PC-9 (cell line): ENCODE measurements around the gene MRPL28. TPM values are rescaled to one million over a fixed set of nuclear protein-coding genes. Genes with fewer than 3 reads are reported as not detected.

Source experiments
- BruUV-seq: library from RNA; stranded (reverse); fragments of 400-500 nt; replicated peaks from 2 replicates; lab custom pipeline; 2021; lab: Mats Ljungman, UMichigan
- CTCF ChIA-PET: fragments of 300-600 bp; sonication (Branson Sonifier 250); formaldehyde crosslinking; loops from one replicate; lab custom pipeline; 2022; ENCODE audit warnings: antibody characterized with exemption; lab: Charles Lee
- POLR2A ChIA-PET: fragments of 300-600 bp; sonication (Branson Sonifier 250); formaldehyde crosslinking; loops from one replicate; lab custom pipeline; 2022; ENCODE audit warnings: antibody characterized with exemption; ENCODE audit not compliant: unreplicated experiment; lab: Charles Lee
- DNase-seq, 2 experiments: peaks; one replicate each; pipeline versions ENCODE4 v3.0.0 to v3.0.0-alpha.2; 2015 to 2022; ENCODE audit warnings: mixed read lengths in 1 of 2
- H2AFZ ChIP-seq: fragments of 200-600 bp; sonication (generic); 2 replicates; pipeline ENCODE4 v1.8.1; 2017; ENCODE audit warnings: antibody characterized with exemption
- H3F3A ChIP-seq: fragments of 200-600 bp; sonication (generic); 2 replicates; pipeline ENCODE4 v1.8.1; 2017; ENCODE audit warnings: antibody characterized with exemption, mild to moderate bottlenecking, low read depth; ENCODE audit not compliant: insufficient read depth
- H3K27ac ChIP-seq: fragments of 200-600 bp; sonication (generic); 2 replicates; pipeline ENCODE4 v1.6.1; 2016; ENCODE audit warnings: mixed run types
- H3K27me3 ChIP-seq: fragments of 200-600 bp; sonication (generic); 2 replicates; pipeline ENCODE4 v1.6.1; 2016; ENCODE audit warnings: low read depth, mixed run types; ENCODE audit not compliant: insufficient read depth
- H3K36me3 ChIP-seq: fragments of 200-600 bp; sonication (generic); 2 replicates; pipeline ENCODE4 v1.6.1; 2016; ENCODE audit warnings: low read depth, mixed run types
- H3K4me1 ChIP-seq: fragments of 200-600 bp; sonication (generic); replicated peaks from 2 replicates; pipeline ENCODE4 v1.6.1; 2016; ENCODE audit warnings: mixed run types; ENCODE audit not compliant: insufficient read depth
- H3K4me2 ChIP-seq: fragments of 200-600 bp; sonication (generic); 2 replicates; pipeline ENCODE4 v1.6.1; 2017; ENCODE audit warnings: mixed run types
- H3K4me3 ChIP-seq: fragments of 200-600 bp; sonication (generic); 2 replicates; pipeline ENCODE4 v1.6.1; 2016; ENCODE audit warnings: mixed run types
- H3K79me2 ChIP-seq: fragments of 200-600 bp; sonication (generic); 2 replicates; pipeline ENCODE4 v1.6.1; 2017; ENCODE audit warnings: low read depth, mixed run types
- H3K9me2 ChIP-seq: fragments of 200-600 bp; sonication (generic); 2 replicates; pipeline ENCODE4 v1.8.1; 2017; ENCODE audit warnings: mild to moderate bottlenecking; ENCODE audit not compliant: insufficient read depth
- H3K9me3 ChIP-seq: fragments of 200-600 bp; sonication (generic); 2 replicates; pipeline ENCODE4 v1.8.1; 2016; ENCODE audit warnings: low read depth; ENCODE audit not compliant: insufficient read depth
- H4K20me1 ChIP-seq: fragments of 200-600 bp; sonication (generic); 2 replicates; pipeline ENCODE4 v1.8.1; 2017; ENCODE audit not compliant: insufficient read depth
- CTCF ChIP-seq: fragments of 200-600 bp; sonication (generic); conservative IDR thresholded peaks from 2 replicates; pipeline ENCODE4 v1.6.1; 2017; ENCODE audit warnings: mixed run types, antibody characterized with exemption, mild to moderate bottlenecking, moderate library complexity
- EZH2 ChIP-seq: fragments of 200-600 bp; sonication (generic); IDR thresholded peaks from 2 replicates; pipeline ENCODE4 v1.8.0; 2017; ENCODE audit warnings: antibody characterized with exemption, low read depth
- intact Hi-C: fragments of 100-400 bp; cut with micrococcal nuclease; formaldehyde crosslinking; loops from one replicate; pipeline ENCODE4 v1.10.0; 2022; ENCODE audit not compliant: unreplicated experiment
- total RNA-seq: library from RNA; stranded (reverse); gene quantifications from 2 replicates; pipeline ENCODE4 v1.2.3, GENCODE V29; 2021

MRPL28 gene
- total RNA-seq, 1 experiment from 2014 or later = 150 TPM

- no peaks in the 10 kb centered on the region for H3K27me3 ChIP-seq
- H3K36me3 ChIP-seq = peaks cover 3% of the 10 kb centered on the region; the same call in 1 of the 2 replicates
- ChIA-PET CTCF (no interaction called here), POLR2A (no interaction called here)
- H3K27ac ChIP-seq = no peak overlapping the region
- H3K79me2 ChIP-seq = no peaks in the 10 kb centered on the region
- H4K20me1 ChIP-seq = no peaks in the 10 kb centered on the region
- H3K4me3 ChIP-seq = no peak overlapping the region
- peaks cover 5% of the 10 kb centered on the region; the same call in 1 of the 2 replicates for H3K4me1 ChIP-seq
- no peak overlapping the region for H3K4me2 ChIP-seq
- H2AFZ ChIP-seq = no peak overlapping the region
- H3K9me2 ChIP-seq = no peaks in the 10 kb centered on the region
- H3F3A ChIP-seq = peaks cover 10% of the 10 kb centered on the region; the same call in 1 of the 2 replicates
- DNase-seq = no peak
- no TSS peak for BruUV-seq
- intact Hi-C loops = no loop called here
- no peaks in the 10 kb centered on the region for H3K9me3 ChIP-seq
- TF ChIP-seq CTCF (no peak), EZH2 (no peak)
Observed at GRCh38 chr16:368388-369158, 1.8 kb downstream of the MRPL28 start.

- H2AFZ ChIP-seq = no peak overlapping the region
- H3K27ac ChIP-seq = no peak overlapping the region
- POLR2A ChIA-PET = interaction anchor here (0.6 kb wide), 1 partner anchor 138 kb away, joined by 3 read pairs; the partner anchor contains the start of gene LUC7L
- peaks cover 5% of the 10 kb centered on the region; the same call in 1 of the 2 replicates for H3K4me1 ChIP-seq
- no peaks in the 10 kb centered on the region for H3K79me2 ChIP-seq
- no peaks in the 10 kb centered on the region for H3K9me3 ChIP-seq
- TF ChIP-seq CTCF = no peak
- TF ChIP-seq EZH2 = no peak
- CTCF ChIA-PET = no interaction called here
- no peak overlapping the region for H3K4me3 ChIP-seq
- BruUV-seq = no TSS peak
- DNase-seq = no peak
- H3K9me2 ChIP-seq = no peaks in the 10 kb centered on the region
- intact Hi-C loops = no loop called here
- peaks cover 6% of the 10 kb centered on the region; the same call in 1 of the 2 replicates for H3K27me3 ChIP-seq
- H3K36me3 ChIP-seq = peaks cover 3% of the 10 kb centered on the region; the same call in 1 of the 2 replicates
- H4K20me1 ChIP-seq = no peaks in the 10 kb centered on the region
- H3K4me2 ChIP-seq = no peak overlapping the region
- H3F3A ChIP-seq = peaks cover 10% of the 10 kb centered on the region; the same call in 1 of the 2 replicates
Observed at GRCh38 chr16:367333-367903, 2.9 kb downstream of the MRPL28 start.

- TF ChIP-seq EZH2 (no peak), CTCF (no peak)
- CTCF ChIA-PET = no interaction called here
- peaks cover 13% of the 10 kb centered on the region; the same call in 1 of the 2 replicates for H3F3A ChIP-seq
- no peaks in the 10 kb centered on the region for H3K9me3 ChIP-seq
- H3K4me2 ChIP-seq = no peak overlapping the region
- no peaks in the 10 kb centered on the region for H3K9me2 ChIP-seq
- H2AFZ ChIP-seq = no peak overlapping the region
- POLR2A ChIA-PET = no interaction called here
- no peak overlapping the region for H3K4me3 ChIP-seq
- BruUV-seq = no TSS peak
- no peaks in the 10 kb centered on the region for H3K79me2 ChIP-seq
- intact Hi-C loops = no loop called here
- peaks cover 5% of the 10 kb centered on the region; the same call in 1 of the 2 replicates for H3K4me1 ChIP-seq
- no peak overlapping the region for H3K27ac ChIP-seq
- H4K20me1 ChIP-seq = no peaks in the 10 kb centered on the region
- peaks cover 3% of the 10 kb centered on the region; the same call in 1 of the 2 replicates for H3K36me3 ChIP-seq
- DNase-seq = no peak
- H3K27me3 ChIP-seq = peaks cover 6% of the 10 kb centered on the region; the same call in 1 of the 2 replicates
Observed at GRCh38 chr16:366476-366875, 3.9 kb downstream of the MRPL28 start.
